Breast epithelium (tissue), 4 donors: Measurements from ENCODE around the gene CCR3. TPM values are rescaled to one million over a fixed set of nuclear protein-coding genes. Genes with fewer than 3 reads are reported as not detected.

Source experiments
- DNase-seq, 2 donors: peaks; one replicate each; pipeline ENCODE4 v3.0.0-alpha.2; 2019; ENCODE audit warnings: low spot score in 2 of 2
- H3K27ac ChIP-seq, 2 donors: fragments of 200-600 bp; sonication (generic) in 1 of 2; one replicate each; pipeline ENCODE4 v1.5.1; 2016 to 2019; ENCODE audit warnings: mild to moderate bottlenecking in 1 of 2
- H3K27me3 ChIP-seq, 2 donors: fragments of 200-600 bp; sonication (generic) in 1 of 2; one replicate each; pipeline versions ENCODE4 v1.5.1 to v1.6.0; 2017 to 2019; ENCODE audit warnings: control low read depth in 1 of 2, mild to moderate bottlenecking in 1 of 2
- H3K36me3 ChIP-seq: fragments of 200-600 bp; one replicate; pipeline ENCODE4 v1.5.1; 2019
- H3K4me1 ChIP-seq, 2 donors: fragments of 200-600 bp; sonication (generic); one replicate each; pipeline ENCODE4 v1.5.1; 2016 to 2019; ENCODE audit warnings: control low read depth in 1 of 2
- H3K4me3 ChIP-seq, 3 donors: fragments of 200-600 bp; sonication (generic); 1 replicate in 2 of 3; 2 replicates in 1 of 3; pipeline ENCODE4 v1.5.1; 2016 to 2019; ENCODE audit warnings: mild to moderate bottlenecking in 3 of 3, moderate library complexity in 2 of 3
- H3K9me3 ChIP-seq, 2 donors: fragments of 200-600 bp; sonication (generic) in 1 of 2; one replicate each; pipeline ENCODE4 v1.5.1; 2016 to 2019; ENCODE audit warnings: control low read depth in 1 of 2
- POLR2A ChIP-seq: fragments of 450-650 bp; IDR thresholded peaks from one replicate; pipeline ENCODE4 v1.6.1; 2016; ENCODE audit warnings: antibody characterized with exemption, mild to moderate bottlenecking, moderate library complexity
- POLR2AphosphoS5 ChIP-seq, 3 donors: sonication (generic); formaldehyde crosslinking; IDR thresholded peaks; one replicate each; pipeline ENCODE4 v1.6.1; 2017; ENCODE audit warnings: antibody characterized with exemption in 3 of 3
- intact Hi-C: fragments of 100-400 bp; cut with DNase I; formaldehyde crosslinking; loops from one replicate; pipeline ENCODE4 v1.15.1; 2023; ENCODE audit warnings: low total_unique reads
- total RNA-seq, 3 donors: library from RNA; depleted of rRNA; stranded (reverse); fragments of >200 nt; gene quantifications; one replicate each; pipeline ENCODE4 v1.1.0, GENCODE V29; 2016
- TF ChIP-seq, protein P1 (sequence below), 3 donors: fragments of 450-650 bp; IDR thresholded peaks; one replicate each; pipeline ENCODE4 v1.5.1; 2016 to 2017; ENCODE audit warnings: antibody characterized with exemption in 3 of 3, mild to moderate bottlenecking in 3 of 3, moderate library complexity in 3 of 3

CCR3 gene
- total RNA-seq, 3 donors from 2014 or later, result not detected

DNA sequence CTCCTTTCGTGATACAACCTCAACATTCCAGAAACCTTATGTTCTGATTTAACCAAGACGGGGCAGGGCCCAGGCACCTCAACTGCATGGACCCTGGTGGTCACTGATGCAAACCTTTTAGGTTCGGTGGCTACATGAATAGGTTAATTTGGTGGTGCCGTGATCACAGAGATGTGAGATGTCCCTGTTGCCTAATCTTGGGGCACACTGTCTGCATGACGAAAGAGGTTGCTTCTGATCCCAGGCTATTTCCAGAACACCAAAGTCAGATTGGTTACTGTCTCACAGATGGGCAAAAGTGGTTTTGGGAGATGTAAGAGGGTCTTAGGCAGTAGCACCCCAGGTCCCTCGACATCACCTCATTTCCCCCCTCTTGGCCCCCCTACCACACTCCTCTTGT lies 30.2 kb upstream of the CCR3 start:
- Histone ChIP-seq H3K4me1 (no peaks in the 10 kb centered on the region), H3K4me3 (no peak overlapping the region), H3K27me3 (no peaks in the 10 kb centered on the region), H3K9me3 (no peaks in the 10 kb centered on the region), H3K36me3 (no peaks in the 10 kb centered on the region), H3K27ac (no peak overlapping the region)
- intact Hi-C loops, result no loop called here
- no peak for DNase-seq
- TF ChIP-seq, protein P1, sequence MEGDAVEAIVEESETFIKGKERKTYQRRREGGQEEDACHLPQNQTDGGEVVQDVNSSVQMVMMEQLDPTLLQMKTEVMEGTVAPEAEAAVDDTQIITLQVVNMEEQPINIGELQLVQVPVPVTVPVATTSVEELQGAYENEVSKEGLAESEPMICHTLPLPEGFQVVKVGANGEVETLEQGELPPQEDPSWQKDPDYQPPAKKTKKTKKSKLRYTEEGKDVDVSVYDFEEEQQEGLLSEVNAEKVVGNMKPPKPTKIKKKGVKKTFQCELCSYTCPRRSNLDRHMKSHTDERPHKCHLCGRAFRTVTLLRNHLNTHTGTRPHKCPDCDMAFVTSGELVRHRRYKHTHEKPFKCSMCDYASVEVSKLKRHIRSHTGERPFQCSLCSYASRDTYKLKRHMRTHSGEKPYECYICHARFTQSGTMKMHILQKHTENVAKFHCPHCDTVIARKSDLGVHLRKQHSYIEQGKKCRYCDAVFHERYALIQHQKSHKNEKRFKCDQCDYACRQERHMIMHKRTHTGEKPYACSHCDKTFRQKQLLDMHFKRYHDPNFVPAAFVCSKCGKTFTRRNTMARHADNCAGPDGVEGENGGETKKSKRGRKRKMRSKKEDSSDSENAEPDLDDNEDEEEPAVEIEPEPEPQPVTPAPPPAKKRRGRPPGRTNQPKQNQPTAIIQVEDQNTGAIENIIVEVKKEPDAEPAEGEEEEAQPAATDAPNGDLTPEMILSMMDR (IDR thresholded peaks at IDR 0.05), result no peak
- no peak for TF ChIP-seq POLR2A
- TF ChIP-seq POLR2AphosphoS5 (IDR thresholded peaks at IDR 0.05), result no peak

DNA sequence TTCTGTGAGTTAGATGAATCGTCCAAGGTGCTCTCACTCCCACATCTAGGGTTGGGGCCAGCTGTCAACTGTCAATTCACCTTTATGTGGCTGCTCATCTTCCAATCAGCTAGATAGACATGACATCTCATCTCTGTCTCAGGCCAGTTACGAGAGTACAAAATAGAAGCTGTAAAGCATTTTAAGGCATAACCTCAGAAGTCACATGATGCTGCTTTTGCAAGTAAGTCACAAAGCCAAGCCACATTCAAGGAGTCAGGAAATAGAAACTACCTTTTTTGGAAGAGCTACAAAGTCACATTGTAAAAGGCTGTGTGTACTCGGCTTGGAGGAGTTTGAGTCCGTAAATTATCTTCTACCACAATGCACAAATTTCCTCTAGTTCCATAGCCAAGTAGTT lies 29.1 kb upstream of the CCR3 start:
- intact Hi-C loops, result no loop called here
- Histone ChIP-seq H3K36me3 (no peaks in the 10 kb centered on the region), H3K4me1 (no peaks in the 10 kb centered on the region), H3K4me3 (no peak overlapping the region), H3K9me3 (no peaks in the 10 kb centered on the region), H3K27ac (no peak overlapping the region), H3K27me3 (no peaks in the 10 kb centered on the region)
- DNase-seq, result no peak
- TF ChIP-seq, protein P1 (IDR thresholded peaks at IDR 0.05), result no peak
- TF ChIP-seq POLR2A (no peak), POLR2AphosphoS5 (IDR thresholded peaks at IDR 0.05) (no peak)

DNA sequence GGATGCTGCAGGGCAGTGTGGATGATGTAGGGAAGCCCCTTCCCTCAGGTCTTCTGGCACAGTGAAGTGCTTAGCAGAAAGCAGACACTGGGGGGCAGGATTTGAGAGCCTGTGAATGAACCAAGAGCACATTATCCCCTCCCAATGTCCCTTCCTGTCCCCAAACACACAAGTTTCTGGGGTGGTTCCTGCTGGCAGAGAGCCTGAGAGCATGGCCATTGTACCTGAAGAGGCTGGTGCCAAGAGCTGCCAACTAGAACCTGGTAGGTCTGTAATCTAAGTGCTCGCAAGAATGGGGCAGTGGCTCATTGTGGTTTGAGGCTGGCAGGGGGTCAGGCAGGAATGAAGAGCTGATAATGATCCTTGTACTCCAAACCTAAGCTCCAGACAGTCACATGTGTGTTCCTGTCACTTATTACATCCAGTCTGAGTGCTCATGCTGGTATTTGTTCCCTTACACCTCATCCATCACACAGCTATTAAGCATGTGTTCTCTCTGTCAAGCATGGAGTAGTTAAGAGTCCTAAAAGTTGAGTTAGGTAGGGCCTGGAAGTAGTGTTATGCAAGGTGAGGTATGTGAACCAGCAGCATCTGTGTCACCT lies 27.4 kb upstream of the CCR3 start:
- no peaks in the 10 kb centered on the region for H3K36me3 ChIP-seq
- H3K4me1 ChIP-seq, result no peaks in the 10 kb centered on the region
- TF ChIP-seq, protein P1 (IDR thresholded peaks at IDR 0.05), result no peak
- no peak overlapping the region for H3K27ac ChIP-seq
- H3K4me3 ChIP-seq, result no peak overlapping the region
- no peaks in the 10 kb centered on the region for H3K27me3 ChIP-seq
- intact Hi-C loops, result no loop called here
- DNase-seq, result no peak
- no peaks in the 10 kb centered on the region for H3K9me3 ChIP-seq

DNA sequence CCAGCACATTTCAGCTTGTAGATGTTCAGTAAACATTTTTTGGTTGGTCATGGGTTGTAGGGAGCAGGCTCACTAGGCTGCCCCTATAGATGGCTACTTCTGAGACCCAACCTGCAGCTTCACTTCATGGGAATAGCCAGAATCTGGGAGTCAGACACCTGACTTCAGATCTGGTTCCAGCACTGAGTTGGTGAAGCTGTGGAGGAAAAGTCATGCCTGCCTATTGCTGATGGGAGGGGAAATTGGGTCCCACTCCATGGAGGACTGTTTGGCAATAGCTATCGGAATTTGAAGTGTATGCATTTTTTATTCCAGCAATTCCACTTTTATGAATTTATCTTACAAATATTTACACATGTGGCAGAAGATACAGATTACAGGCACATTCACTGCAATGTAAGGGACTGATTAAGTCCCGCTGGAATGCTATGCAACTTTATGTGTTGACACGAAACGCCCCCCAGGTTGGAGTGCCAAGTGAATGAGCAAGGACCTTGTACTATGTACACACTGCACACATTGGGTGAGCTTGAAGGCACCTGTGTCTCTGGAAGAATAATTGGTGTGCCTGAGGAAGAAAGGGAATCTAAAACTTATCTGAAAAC lies 26.3 kb upstream of the CCR3 start:
- no peak for DNase-seq

DNA sequence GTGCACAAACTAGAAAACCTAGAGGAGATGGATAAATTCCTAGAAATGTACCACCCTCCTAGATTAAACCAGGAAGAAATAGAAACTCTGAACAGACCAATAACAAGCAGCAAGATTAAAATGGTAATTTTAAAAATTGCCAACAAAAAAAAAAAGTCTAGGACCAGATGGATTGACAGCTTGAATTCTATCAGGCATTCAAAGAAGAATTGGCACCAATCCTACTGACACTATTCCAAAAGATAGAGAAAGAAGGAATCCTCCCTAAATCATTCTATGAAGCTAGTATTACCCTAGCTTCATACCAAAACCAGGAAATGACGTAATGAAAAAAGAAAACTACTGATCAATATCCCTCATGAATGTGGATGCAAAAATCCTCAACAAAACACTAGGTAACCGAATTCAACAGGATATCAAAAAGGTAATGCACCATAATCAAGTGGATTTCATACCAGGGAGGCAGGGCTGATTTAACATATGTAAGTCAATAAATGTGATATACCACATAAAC lies 24.0 kb upstream of the CCR3 start:
- no peaks in the 10 kb centered on the region for H3K27me3 ChIP-seq
- H3K27ac ChIP-seq, result no peak overlapping the region
- TF ChIP-seq POLR2AphosphoS5 (IDR thresholded peaks at IDR 0.05) (no peak), POLR2A (no peak)
- TF ChIP-seq, protein P1 (IDR thresholded peaks at IDR 0.05), result no peak
- no peak overlapping the region for H3K4me3 ChIP-seq
- no peaks in the 10 kb centered on the region for H3K9me3 ChIP-seq
- no peaks in the 10 kb centered on the region for H3K36me3 ChIP-seq
- DNase-seq, result no peak
- intact Hi-C loops, result no loop called here
- no peaks in the 10 kb centered on the region for H3K4me1 ChIP-seq

More for the DNA sequence above, 26.3 kb upstream of the CCR3 start:
- Histone ChIP-seq H3K9me3 (no peaks in the 10 kb centered on the region), H3K4me1 (no peaks in the 10 kb centered on the region), H3K27ac (no peak overlapping the region), H3K27me3 (no peaks in the 10 kb centered on the region), H3K4me3 (no peak overlapping the region), H3K36me3 (no peaks in the 10 kb centered on the region)
- intact Hi-C loops, result no loop called here
- TF ChIP-seq POLR2A (no peak), POLR2AphosphoS5 (IDR thresholded peaks at IDR 0.05) (no peak)
